ENCODE data around the gene AP5Z1.

DNA sequence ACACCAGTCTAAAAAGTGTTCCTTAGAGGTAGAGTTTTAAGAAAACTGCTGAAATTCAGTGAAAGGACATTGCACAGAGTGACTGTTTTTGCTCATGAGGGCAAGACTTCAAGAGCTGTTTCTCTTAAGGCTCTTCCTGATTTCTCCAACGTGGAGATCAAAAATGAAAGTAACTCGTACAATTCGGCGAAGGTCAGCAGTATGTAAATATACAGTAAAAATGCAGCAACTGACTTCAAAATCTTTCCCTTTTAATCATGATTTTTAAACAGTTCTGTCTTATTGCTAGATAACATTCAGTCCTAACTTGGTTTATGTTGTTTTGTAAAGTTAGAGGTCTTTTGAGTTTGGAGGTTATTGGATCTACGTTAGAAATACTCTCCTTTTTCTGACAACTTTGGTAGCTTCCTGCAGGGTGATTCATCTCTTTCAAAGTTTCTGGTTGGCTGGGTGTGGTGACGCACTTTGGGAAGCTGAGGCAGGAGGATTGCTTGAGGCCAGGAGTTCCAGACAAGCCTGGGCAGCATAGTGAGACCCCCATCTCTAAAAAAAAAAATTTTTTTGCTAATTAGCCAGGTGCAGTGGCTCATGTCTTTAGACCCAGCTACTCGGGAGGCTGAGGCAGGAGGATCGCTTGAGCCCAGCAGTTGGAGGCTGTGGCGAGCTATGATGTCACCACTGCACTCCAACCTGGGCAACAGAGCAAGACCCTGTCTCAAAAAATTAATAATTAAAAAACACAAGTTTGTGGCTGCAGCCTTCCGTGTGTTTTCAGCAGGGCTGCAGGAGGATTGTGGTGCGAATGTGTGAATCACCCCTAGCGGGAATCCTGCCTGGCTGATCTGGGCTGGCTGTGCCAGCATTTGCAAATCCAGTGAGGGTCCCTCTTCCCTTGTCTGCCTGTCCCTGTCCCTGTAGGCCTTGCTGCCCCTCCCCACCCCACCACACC is 29.2 kb upstream of the AP5Z1 start:
- TF ChIP-seq CTCF (conservative IDR thresholded peaks at IDR 0.05): no peak
- TF ChIP-seq EZH2 (IDR thresholded peaks at IDR 0.05; ENCODE audit: low read depth): no peak

Measured in PC-9 (cell line).